HG02885 (cell line): ENCODE measurements around the gene CCSER2.
"Not testable (repeated sequence)": the region's sequence is repeated elsewhere in the genome, so short reads cannot be mapped to it uniquely, and the experiment has no call there.

Source experiments
- ATAC-seq: cut with Tn5 transposase; IDR thresholded peaks from one replicate; pipeline ENCODE4 v1.9.1; 2021; ENCODE audit warnings: mild to moderate bottlenecking; ENCODE audit not compliant: unreplicated experiment, poor library complexity

Gene CCSER2

DNA sequence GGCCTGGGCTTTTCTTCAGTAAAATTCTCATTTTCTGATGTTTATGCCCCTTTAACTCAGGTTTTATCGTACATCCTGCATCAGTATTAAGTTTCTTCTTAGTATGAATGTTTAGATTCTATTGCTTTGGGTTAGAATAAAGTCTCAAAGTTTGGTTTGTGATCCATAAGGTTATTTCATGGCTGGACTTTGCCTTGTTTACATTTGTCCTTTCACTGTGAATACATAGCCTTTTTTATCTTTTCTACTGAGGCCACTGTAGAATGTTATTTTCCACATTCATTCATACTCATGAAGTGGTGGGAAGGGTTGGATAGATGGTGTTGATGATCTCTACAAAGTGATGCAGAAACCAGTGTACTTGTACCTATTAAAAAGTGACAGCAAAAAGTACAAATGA, 59.8 kb downstream of the CCSER2 start:
- ATAC-seq = no peak

DNA sequence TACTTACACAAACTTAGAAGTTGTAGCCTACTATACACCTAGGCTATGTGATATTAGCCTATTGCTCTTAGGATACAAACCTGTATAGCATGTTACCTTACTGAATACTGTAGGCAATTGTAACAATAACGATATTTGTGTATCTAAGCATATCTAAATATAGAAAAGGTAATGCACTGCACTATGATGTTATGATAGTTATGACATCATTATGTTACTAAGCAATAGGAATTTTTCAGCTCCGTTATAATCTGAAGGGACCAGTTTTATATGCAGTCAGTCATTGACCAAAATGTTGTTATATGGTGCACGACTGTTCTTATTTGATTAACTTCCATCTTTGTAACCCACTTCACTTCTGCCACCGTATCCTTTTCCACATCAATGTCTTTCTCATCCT, 62.0 kb downstream of the CCSER2 start:
- no peak for ATAC-seq

GRCh38 chr10:84391326-84391725, 62.9 kb downstream of the CCSER2 start:
- no peak for ATAC-seq

DNA sequence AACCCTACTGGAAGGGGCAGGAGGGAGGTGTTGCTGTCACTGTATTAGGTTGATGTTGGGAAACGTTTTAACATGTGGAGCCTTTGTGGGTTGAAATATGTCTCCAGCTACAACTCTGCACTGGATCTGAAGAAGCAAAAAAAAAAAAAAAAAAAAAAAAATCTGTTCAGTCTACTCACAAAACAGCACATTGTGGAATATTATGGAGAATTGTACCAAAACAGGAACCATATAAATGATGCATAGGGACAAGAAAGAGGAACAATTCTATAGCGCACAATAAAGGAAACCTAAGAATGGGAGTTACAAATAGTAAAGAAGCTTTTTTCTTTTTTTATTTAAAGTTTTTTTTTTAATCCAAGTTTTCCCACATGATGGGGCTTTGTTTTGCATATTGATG, 63.8 kb downstream of the CCSER2 start:
- no peak for ATAC-seq

- no peak for ATAC-seq
Measured at GRCh38 chr10:84395581-84395980, 67.2 kb downstream of the CCSER2 start.

DNA sequence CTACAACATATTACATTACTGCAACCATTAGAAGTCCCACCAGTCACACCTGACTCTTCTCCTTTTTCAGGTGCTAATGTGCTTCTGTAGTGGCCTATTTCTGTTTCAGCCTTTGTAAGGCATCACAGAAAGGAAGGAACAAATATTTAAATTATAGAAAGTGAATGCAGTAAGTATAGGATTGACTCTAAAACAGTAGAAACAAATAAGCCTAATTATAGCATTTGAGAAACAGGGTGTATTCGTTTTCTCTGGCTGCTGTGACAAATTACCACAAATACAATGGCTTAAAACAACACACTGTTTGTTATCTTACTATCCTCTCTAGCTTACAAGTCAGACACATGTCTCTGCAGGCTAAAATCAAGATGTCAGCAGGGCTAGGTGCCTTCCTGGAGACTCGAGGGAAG, 69.4 kb downstream of the CCSER2 start:
- peak; percentile 75 for ATAC-seq

GRCh38 chr10:84398696-84399095, 70.3 kb downstream of the CCSER2 start:
- ATAC-seq = no peak

DNA sequence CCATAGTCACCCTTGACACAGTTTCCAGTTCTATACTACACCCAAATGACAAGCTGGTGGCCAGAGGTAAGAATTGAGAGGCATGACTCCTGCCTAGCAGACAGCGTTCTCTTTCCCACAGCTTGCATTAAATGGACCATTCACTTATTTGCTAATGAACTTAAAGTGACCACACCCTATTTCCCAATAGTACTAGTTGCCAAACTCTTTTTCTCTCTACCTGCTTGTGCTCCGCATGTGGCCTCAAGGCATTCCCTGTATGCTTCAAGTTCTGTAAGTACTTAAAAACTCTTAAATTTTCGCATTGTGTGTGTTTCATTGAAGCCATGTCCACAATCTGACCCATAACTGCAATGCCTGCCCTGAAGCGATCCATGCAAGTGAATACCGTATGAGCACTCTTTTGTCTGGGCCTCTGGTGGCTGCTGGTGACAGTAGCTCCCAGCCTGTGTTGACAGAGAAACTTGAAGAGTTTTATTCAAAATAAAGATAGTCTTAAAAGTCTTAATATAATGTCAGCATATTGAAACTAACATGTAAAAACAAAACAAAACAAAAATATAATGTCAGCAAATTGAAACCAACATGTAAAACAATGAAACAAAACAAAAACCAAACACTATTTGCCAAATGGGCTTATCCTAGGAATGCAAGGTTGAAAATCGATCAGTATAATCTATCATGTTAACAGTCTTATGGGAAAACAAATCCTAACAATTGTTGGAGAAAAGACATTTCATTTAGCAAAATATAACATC, 73.6 kb downstream of the CCSER2 start:
- ATAC-seq = no peak

DNA sequence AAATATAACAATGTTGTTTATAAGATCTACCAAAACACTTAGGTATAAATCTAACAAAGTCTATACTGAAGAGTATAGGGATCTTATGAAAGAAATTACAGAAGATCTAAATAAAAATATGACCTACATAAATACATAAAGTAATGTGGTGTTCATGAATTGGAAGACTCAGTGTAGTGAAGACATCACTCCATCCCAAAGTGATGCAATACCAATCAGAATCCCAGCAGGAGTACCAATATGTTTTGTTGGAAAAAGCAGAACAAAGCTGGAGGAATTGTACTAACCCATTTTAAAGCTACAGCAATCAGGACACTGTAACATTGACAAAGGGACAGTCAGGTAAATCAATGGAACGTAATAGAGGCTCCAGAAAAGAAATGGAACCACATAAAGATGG, 76.4 kb downstream of the CCSER2 start:
- ATAC-seq = no peak

DNA sequence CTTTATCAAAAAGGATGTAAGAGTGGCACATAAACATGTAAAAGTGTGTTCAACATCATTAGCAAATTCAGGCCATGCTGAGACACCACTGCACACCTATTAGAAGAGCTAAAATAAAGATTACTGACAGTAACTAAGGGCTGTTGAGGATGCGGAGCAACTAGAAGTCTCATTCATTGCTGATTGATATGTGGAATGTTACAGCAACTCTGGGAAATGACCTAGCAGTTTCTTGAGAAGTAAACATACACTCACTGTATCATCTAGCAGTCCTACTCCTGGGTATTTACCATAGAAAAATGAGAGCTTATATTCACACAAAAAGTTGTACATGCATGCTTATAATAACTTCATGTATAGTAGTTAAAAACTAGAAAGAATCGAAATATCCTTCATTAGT, 77.3 kb downstream of the CCSER2 start:
- no peak for ATAC-seq

DNA sequence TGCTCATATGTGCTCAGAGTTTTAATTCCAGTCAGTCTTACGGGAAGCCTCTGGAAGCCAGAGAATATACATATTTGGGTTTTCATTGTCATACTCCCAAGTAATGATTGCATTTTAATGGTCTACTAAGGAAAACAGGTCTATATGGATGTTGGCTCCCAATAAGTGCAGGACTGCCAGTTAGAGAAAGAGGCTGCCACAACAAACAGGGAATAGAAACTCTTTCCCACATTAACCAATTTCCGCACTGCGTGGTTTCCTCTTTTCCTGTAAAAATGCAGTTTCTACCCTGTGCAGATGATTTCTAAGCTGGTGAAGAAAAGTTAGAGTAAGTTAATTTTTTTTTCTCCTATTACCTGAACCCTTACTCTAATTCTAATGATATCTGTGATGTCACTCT, 78.2 kb downstream of the CCSER2 start:
- ATAC-seq = no peak

- ATAC-seq = no peak
Measured at GRCh38 chr10:84407388-84408049, 79.1 kb downstream of the CCSER2 start.

- ATAC-seq = no peak
Measured at GRCh38 chr10:84412482-84412881, 84.1 kb downstream of the CCSER2 start.

DNA sequence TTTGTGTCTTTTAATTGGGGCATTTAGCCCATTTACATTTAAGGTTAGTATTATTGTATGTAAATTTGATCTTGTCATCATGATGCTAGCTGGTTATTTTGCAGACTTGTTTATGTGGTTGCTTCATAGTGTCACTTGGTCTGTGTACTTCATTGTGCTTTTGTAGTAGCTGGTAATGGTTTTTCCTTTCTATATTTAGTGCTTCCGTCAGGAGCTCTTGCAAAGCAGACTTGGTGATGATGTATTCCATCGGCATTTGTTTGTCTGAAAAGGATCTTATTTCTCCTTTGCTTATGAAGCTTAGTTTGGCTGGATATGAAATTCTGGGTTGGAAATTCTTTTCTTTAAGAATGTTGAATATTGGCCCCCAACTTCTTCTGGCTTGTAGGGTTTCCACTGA, 85.7 kb downstream of the CCSER2 start:
- ATAC-seq = not testable (repeated sequence)

- ATAC-seq = no peak
Measured at GRCh38 chr10:84415539-84416244, 87.3 kb downstream of the CCSER2 start.

DNA sequence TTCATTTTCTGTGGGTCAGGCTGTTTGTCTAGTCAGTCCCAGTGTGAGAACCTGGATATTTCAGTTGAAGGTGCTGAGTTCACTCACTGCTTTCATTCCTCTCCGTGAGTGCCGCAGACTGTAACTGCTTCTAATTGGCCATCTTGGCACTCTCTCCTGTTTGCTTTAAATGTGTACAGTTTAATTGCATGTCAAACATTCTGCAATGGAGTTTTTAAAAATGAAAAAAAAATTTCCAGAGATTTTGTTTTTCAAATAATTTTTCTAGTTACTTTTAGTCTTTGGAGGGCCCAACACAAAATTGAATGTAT, 87.8 kb downstream of the CCSER2 start:
- ATAC-seq = no peak

- ATAC-seq = no peak
Measured at GRCh38 chr10:84423719-84424118, 95.3 kb downstream of the CCSER2 start.

DNA sequence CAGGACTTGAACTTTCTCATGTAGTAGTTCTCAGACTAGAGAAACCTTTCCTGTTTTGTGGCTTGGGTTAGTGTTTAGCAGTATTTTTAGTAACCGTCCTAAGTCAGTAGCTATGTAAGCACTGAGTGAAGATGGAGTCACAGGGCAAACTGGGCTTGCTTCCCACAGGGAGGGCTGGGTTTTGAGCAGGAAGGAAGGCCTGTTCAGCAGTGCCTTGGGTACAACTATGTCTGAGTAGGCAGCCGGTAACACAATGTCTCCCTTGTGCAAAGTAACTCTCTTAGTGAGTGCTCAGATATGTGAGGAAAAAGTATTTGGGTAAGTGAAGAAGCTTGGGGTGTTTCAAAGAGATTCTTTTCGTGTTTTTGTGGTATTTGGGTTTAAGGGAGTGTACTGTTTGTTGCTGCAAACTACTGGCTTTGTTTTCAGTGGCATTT, 96.4 kb downstream of the CCSER2 start:
- ATAC-seq = no peak

DNA sequence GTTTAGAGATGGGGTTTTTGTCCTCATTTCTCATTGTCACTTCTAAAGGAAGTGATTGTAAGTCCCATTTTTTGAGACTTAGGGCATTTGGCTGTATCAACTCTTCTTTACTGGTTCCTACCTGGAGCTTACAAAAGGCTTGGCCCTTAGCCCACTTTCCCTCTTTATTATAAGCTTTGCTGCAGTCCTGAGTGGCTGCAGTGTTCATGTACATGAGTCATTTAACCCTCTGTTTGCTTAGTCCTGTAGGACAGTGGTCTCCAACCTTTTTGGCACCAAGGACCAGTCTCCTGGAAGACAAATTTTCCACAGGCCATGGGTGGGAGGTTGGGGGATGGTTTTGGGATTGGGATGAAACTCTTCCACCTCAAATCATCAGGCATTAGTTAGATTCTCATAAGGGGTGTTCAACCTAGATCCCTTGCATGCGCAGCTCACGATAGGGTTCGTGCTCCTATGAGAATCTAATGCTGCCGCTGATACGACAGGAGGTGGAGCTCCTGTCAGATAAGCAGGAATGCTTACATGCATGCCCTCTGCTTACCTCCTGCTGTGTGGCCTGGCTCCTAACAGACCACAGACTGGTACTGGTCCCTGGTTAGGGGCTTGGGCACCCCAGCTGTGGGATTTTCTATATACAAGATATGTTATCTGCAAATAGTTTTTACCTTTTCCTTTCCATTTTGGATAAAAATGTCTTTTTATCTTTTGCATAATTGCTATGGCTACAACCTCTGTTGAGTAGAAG, 99.7 kb downstream of the CCSER2 start:
- ATAC-seq = no peak

GRCh38 chr10:84428711-84429110, 100.3 kb downstream of the CCSER2 start:
- no peak for ATAC-seq
